Left lung (tissue), 10 donors: Measurements from ENCODE around the gene PPP1R1B. TPM values are rescaled to one million over a fixed set of nuclear protein-coding genes. Genes with fewer than 3 reads are reported as not detected.
A peak's percentile ranks its signal among the peaks of the same experiment; 100 is the strongest.

Source experiments
- ATAC-seq: fragments of 200-7000 bp; cut with Tn5 transposase; one replicate; pipeline ENCODE4 v1.9.1; 2020; ENCODE audit warnings: moderate library complexity
- DNase-seq, 4 donors: peaks; one replicate each; pipeline ENCODE4 v3.0.0-alpha.2; 2013 to 2020
- H3K27ac ChIP-seq, 2 donors: fragments of 200-600 bp; sonication (generic) in 1 of 2; one replicate each; pipeline versions ENCODE4 v1.5.0 to v1.8.0; 2020 to 2021
- H3K27me3 ChIP-seq, 2 donors: fragments of 200-600 bp; sonication (generic) in 1 of 2; one replicate each; pipeline versions ENCODE4 v1.5.0 to v1.8.0; 2020 to 2021
- H3K36me3 ChIP-seq, 2 donors: fragments of 200-600 bp; sonication (generic) in 1 of 2; one replicate each; pipeline versions ENCODE4 v1.5.0 to v1.8.0; 2020 to 2021
- H3K4me1 ChIP-seq, 2 donors: fragments of 200-600 bp; one replicate each; pipeline ENCODE4 v1.8.0; 2021
- H3K4me3 ChIP-seq, 2 donors: fragments of 200-600 bp; sonication (generic) in 1 of 2; one replicate each; pipeline versions ENCODE4 v1.5.0 to v1.8.0; 2020 to 2021; ENCODE audit warnings: mild to moderate bottlenecking in 1 of 2
- H3K9me3 ChIP-seq, 2 donors: fragments of 200-600 bp; sonication (generic) in 1 of 2; one replicate each; pipeline versions ENCODE4 v1.5.0 to v1.8.0; 2020 to 2021
- CTCF ChIP-seq, 2 donors: fragments of 200-600 bp; sonication (generic) in 1 of 2; IDR thresholded peaks; one replicate each; pipeline versions ENCODE4 v1.5.0 to v1.8.0; 2021; ENCODE audit warnings: antibody characterized with exemption in 2 of 2
- intact Hi-C, 2 donors: fragments of 100-400 bp; cut with DNase I; formaldehyde crosslinking; loops; one replicate each; pipeline versions ENCODE4 v1.11.2 to v1.14.2; 2022
- polyA plus RNA-seq, 6 donors: library from polyadenylated mRNA; unstranded; fragments of 120-200 nt; gene quantifications; one replicate each; pipeline ENCODE4 v1.2.1, GENCODE V29; 2013; ENCODE audit not compliant: insufficient read length in 6 of 6
- total RNA-seq, 2 donors: library from RNA; stranded (reverse); fragmentation: NEBNext Ultra II Directional; extraction: Animal tissue kit (Norgen Biotek cat#: 25700); gene quantifications; one replicate each; pipeline ENCODE4 v1.2.1, GENCODE V29; 2021
- donor health status: DM: no; HTN: yes; CAD: no.
- donor health status: DM: no; HTN: no; CAD: no.

PPP1R1B gene
- total and polyA plus RNA-seq, 8 donors: 10.6 to 66.4 (median 53.7) TPM

GRCh38 chr17:39674179-39674578 lies 47.4 kb downstream of the PPP1R1B start:
- H3K9me3 ChIP-seq: no peaks in the 10 kb centered on the region
- peaks cover 12 to 32% of the 10 kb centered on the region in 2 donors for H3K27me3 ChIP-seq
- no peak for ATAC-seq
- peak in 1 of 4 donors; percentile 22 for DNase-seq
- intact Hi-C loops: no loop called here
- H3K36me3 ChIP-seq: no peaks in the 10 kb centered on the region
- no peak overlapping the region for H3K4me3 ChIP-seq
- H3K27ac ChIP-seq: no peak overlapping the region
- no peak for TF ChIP-seq CTCF (IDR thresholded peaks at IDR 0.05)
- peaks cover 19 to 22% of the 10 kb centered on the region in 2 donors for H3K4me1 ChIP-seq

GRCh38 chr17:39674702-39675389 lies 48.1 kb downstream of the PPP1R1B start:
- no peak overlapping the region for H3K4me3 ChIP-seq
- DNase-seq (peak in 3 of 4 donors; percentile 57 to 86 (median 63)), ATAC-seq (peak; percentile 49)
- peak overlapping the region in 1 of 2 donors; percentile 53 for H3K27ac ChIP-seq
- no peak for TF ChIP-seq CTCF (IDR thresholded peaks at IDR 0.05)
- intact Hi-C loops: no loop called here
- peaks cover 10 to 25% of the 10 kb centered on the region in 2 donors for H3K27me3 ChIP-seq
- H3K36me3 ChIP-seq: no peaks in the 10 kb centered on the region
- H3K9me3 ChIP-seq: no peaks in the 10 kb centered on the region
- H3K4me1 ChIP-seq: peaks cover 19 to 22% of the 10 kb centered on the region in 2 donors

- intact Hi-C loops: no loop called here
- Histone ChIP-seq H3K4me1 (peaks cover 19 to 22% of the 10 kb centered on the region in 2 donors), H3K27ac (peak overlapping the region in 1 of 2 donors; percentile 53), H3K9me3 (no peaks in the 10 kb centered on the region), H3K4me3 (no peak overlapping the region), H3K36me3 (peaks cover 0 to 6% of the 10 kb centered on the region in 2 donors), H3K27me3 (peaks cover 6 to 18% of the 10 kb centered on the region in 2 donors)
- DNase-seq: peak in 1 of 4 donors; percentile 34
- ATAC-seq: no peak
- TF ChIP-seq CTCF (IDR thresholded peaks at IDR 0.05): no peak
These were observed 48.8 kb downstream of the PPP1R1B start for GRCh38 chr17:39675390-39676082.

- DNase-seq (peak in 3 of 4 donors; percentile 87 to 88 (median 88)), ATAC-seq (peak; percentile 70)
- intact Hi-C loops: no loop called here
- Histone ChIP-seq H3K4me1 (peaks cover 19 to 22% of the 10 kb centered on the region in 2 donors), H3K4me3 (no peak overlapping the region), H3K27ac (no peak overlapping the region), H3K9me3 (no peaks in the 10 kb centered on the region), H3K36me3 (peaks cover 0 to 12% of the 10 kb centered on the region in 2 donors), H3K27me3 (peaks cover 1 to 10% of the 10 kb centered on the region in 2 donors)
- TF ChIP-seq CTCF (IDR thresholded peaks at IDR 0.05): no peak
These were observed 49.6 kb downstream of the PPP1R1B start for GRCh38 chr17:39676198-39676819.

GRCh38 chr17:39677072-39677471 lies 50.3 kb downstream of the PPP1R1B start:
- Histone ChIP-seq H3K4me3 (no peak overlapping the region), H3K27me3 (peaks cover 0 to 3% of the 10 kb centered on the region in 2 donors), H3K27ac (no peak overlapping the region), H3K4me1 (peaks cover 19 to 22% of the 10 kb centered on the region in 2 donors), H3K36me3 (peaks cover 0 to 12% of the 10 kb centered on the region in 2 donors), H3K9me3 (no peaks in the 10 kb centered on the region)
- intact Hi-C loops: no loop called here
- peak in 1 of 4 donors; percentile 33 for DNase-seq
- TF ChIP-seq CTCF (IDR thresholded peaks at IDR 0.05): no peak
- ATAC-seq: no peak
